Loucy (cell line): ENCODE results near the gene CDH4.

Experiments
- CTCF ChIP-seq: fragments of 200-600 bp; sonication (generic); conservative IDR thresholded peaks from 2 replicates; pipeline ENCODE4 v1.5.1; 2014; ENCODE audit warnings: mild to moderate bottlenecking, antibody characterized with exemption, low read length
- EZH2phosphoT487 ChIP-seq: fragments of 200-600 bp; IDR thresholded peaks from 2 replicates; pipeline ENCODE4 v1.6.1; 2018; ENCODE audit warnings: antibody characterized with exemption, mild to moderate bottlenecking, moderate library complexity, borderline replicate concordance

DNA sequence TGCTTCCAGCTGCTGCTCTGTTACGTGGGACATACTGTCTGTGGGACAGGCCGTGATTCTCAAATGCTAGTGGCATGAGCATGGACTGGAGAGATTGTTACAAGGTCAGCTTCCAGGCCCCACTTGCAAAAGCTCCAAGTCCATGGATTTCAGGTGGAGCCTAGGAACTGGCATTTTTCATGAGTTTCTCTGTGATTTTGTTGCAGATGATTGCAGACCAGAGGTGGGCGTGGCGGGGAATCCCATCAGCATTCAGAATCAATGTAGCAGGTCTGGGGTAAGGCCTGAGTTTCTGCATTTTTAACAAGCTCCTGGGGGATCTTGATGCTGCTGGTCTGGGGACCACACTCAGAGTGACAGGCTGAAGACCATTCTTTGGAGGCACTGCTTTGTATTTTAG lies 2.4 kb upstream of the CDH4 start:
- no peak for TF ChIP-seq CTCF
- no peak for TF ChIP-seq EZH2phosphoT487
